ENCODE measurements around the gene IL6ST.

Gene IL6ST

DNA sequence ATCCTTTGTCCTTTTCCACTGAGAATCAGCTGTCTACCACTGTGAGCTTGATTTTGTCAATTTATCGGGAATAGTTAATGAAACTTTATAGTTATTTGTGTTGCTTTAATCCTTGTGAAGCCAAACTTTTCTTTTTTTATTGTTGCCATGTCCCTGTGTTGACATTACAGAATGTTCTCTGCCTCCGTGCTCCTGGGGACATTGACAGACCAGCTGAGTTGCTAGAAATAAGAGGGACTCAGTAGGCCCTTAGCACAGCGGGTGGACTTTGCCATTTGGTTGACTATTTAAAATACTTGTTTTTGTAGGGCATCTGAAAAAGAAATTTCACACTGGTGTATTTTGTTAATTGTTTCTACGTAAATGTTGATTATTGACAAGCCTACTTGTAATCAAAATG is 73.1 kb downstream of the IL6ST start:
- DNase-seq (ENCODE audit: low read depth in 1 of 2, low spot score in 1 of 2), result no peak

DNA sequence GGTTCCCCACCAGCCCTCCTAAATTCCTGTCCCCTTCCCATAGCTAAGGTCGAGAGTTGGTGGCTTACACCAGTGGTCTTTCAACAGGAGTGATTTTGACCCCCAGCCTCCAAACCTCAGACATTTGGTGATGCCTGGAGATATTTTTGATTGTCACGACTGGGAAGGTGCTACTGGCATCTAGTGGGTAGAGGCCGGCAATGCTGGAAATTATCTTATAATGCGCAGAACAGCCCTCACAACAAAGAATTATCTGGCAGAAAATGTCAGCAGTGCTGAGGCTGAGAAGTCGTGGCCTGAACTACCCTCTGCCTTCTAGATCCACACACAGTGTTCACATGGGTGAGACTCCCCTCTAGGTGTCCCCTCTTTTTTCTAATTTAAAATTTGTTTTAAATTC is 74.0 kb downstream of the IL6ST start:
- no peak for DNase-seq (ENCODE audit: low read depth in 1 of 2, low spot score in 1 of 2)

DNA sequence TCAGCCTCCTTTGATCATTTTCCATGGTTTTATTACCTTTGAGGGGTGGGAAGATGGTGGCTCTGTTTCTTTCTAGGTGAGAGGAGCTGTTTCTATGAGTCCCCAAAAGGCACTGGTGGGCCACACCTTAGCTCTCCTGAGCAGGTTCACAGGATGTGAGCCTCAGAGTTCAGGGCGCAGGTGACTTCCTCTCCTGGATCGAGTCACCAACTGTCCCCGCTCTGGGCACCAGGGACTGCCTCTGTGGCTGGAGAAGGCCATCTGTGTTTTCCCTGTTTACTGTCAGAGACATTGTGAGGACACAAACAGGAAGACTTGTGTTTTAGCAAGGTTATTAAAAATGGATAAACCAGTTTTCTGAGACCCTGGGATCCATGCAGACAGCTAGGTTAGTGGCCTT is 75.1 kb downstream of the IL6ST start:
- DNase-seq (ENCODE audit: low read depth in 1 of 2, low spot score in 1 of 2), result no peak

DNA sequence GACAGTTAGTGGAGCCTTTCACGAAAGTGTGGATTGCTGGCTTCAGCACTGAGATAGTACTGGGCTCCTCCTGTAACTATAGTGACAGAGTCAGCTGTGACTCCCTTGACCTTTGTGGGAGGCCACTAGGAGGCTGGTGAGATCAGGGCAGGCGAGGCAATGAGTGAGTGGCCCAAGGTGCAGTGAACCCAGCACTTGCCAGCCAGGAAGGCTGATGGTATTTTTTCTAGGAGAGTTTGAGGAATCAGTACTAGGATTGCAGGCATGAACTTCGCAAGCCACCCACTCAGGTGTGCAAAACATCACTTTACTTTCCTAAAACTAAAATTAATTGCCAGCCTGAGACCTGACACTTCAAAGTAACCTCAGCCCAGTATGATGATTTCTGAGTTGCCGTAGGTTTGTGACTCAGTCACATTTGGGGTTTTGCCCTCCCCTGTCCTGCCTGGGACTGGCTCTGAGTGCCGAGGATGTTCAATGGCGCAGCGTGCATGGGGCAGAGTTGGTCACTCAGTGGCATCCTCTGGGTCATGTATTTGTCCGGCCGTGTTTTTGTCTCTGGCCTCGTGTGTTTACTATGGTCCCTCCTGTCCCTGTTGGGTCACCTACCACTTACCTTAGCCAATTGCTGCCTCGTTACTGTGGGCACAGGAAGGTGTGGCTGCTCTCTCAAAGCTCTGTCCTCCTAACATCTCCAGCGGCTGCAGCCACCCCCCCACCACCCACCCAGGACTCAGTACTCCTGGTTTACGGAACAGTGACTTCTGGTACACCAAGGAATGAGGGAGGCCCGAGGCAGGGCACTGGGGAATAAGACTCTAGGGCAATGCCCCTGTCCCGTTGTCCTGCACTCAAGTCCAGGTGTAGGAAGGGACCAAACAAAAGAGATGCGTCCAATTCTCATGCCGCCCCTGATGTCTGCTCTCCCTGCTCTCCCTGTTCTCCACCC is 76.4 kb downstream of the IL6ST start:
- DNase-seq (ENCODE audit: low read depth in 1 of 2, low spot score in 1 of 2), result no peak

DNA sequence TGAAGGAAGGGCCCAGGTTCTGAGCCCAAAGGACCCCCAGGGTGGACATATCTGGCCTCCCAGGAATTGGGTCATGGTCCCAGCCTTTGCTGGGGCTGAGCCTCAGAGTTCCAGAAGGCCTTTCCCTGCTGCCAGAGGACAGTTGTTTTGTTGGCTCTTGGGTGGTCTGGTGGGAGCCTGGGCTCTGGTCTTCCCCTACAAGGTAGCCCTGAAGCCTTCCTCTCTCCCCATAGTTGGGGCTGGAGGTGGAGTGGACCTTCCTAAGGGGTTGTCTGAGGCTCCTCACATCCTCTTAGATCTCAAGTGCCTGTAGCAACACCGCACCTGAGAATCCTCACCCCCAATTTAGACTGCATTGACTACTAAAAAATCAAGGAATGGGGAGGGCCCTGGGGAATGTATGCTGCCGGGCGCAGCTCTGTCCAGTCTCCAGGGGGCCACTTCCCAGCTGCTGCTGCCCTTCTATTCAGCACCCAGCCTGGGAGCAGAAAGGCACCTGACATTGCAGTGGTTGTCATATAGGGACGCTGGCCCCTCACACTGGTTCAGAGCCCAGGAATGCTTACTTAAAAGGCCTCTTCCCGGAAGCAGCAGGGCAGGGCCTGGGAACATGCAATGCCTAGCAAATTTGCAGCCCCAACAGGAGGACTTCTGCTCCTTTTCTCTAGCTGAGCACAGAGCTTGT is 77.2 kb downstream of the IL6ST start:
- no peak for DNase-seq (ENCODE audit: low read depth in 1 of 2, low spot score in 1 of 2)

DNA sequence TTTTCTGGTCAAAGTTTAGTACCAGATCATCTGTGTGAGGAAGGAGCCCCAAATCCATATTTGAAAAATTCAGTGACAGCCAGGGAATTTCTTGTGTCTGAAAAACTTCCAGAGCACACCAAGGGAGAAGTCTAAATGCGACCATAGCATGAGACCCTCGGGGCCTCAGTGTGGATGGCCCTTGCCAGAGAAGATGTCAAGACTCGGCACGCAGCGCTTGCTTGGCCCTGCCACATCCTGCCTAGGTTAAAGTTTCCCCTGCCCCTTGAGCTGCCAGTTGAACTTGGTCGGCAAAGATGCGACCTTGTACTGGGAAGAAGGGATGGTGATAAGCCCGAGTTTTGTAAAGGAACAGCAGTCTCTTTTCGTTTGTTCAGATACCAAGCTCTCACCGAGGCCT is 77.8 kb downstream of the IL6ST start:
- no peak for DNase-seq (ENCODE audit: low read depth in 1 of 2, low spot score in 1 of 2)

DNA sequence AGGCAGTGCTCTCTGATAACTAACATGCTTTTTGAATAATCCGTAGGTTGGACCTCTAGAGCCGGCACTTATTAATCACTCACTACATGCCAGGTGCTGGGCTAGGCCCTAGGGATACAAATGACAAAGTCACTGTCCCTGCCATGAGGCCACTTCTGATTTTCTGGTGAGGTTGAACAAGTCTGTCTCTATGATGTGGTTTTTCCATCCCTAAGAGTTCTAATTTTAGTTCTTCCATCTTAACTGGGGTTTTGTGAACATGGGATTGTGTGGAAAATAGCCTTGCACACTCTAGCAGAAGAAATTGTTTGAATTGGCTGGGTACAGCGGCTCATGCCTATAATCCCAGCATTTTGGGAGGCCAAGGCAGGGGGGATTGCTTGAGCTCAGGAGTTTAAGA is 79.0 kb downstream of the IL6ST start:
- no peak for DNase-seq (ENCODE audit: low read depth in 1 of 2, low spot score in 1 of 2)

DNA sequence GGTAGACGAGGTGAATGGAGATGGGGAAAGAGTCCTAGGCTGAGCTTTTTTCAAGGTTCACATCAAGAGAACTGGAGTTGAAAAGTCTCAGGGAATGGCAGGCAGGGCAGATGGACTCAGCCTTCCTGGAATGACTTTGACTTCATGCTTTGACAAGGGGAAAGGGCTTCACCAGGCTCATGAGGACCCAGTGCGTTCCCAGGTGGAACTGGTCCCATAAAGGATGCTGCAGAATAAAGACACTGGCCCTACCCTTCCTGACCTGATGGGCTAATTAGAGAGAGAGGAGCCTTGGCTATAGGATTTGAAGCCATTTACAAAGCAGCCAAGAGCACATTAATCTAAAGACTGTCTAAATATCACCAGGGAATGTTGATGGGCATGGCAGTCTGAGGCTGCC is 79.8 kb downstream of the IL6ST start:
- DNase-seq (ENCODE audit: low read depth in 1 of 2, low spot score in 1 of 2), result no peak

DNA sequence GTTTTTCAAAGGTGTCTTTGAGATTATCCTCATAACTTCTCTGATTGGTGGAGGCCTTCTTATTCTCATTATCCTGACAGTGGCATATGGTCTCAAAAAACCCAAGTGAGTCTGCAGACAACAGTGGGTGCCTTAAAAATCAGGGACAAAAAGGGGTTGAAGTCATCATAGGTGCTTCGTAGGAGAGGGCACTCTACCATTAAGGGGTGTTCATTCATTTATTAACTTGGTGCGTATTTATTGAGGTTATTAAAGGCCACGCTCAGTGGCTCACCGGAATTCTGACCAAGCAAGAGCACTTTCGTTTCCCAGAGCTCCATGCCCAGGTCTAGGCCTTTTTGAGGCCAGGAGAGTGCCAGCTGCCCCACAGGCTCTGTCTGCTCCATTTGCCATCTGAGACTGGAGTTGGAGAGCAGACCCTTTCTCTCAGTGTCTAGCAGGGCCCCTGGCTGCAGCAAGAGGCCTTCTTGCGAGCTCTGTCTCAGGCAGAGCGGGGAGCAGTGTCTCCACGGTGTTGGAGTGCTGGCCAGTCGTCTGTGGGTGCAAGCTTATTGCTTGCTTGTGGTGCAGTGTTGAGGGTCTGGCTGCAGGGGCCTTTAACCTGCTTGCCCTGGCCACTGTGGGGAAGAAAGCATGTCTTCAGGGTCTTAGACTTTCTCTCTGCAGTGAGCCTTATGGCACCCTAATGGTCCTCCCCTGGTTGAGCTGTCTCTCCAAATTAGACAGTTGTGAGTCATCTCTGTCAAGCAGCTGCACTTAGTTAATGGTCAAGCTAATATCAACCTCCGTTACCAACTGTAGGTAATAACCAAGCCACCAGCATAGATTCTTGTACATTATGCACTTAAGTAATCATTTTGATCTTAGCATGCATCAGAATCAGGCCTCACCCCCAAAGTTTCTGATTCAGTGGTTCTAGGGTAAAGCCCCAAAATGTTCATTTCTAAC is 81.0 kb downstream of the IL6ST start:
- no peak for DNase-seq (ENCODE audit: low read depth in 1 of 2, low spot score in 1 of 2)

DNA sequence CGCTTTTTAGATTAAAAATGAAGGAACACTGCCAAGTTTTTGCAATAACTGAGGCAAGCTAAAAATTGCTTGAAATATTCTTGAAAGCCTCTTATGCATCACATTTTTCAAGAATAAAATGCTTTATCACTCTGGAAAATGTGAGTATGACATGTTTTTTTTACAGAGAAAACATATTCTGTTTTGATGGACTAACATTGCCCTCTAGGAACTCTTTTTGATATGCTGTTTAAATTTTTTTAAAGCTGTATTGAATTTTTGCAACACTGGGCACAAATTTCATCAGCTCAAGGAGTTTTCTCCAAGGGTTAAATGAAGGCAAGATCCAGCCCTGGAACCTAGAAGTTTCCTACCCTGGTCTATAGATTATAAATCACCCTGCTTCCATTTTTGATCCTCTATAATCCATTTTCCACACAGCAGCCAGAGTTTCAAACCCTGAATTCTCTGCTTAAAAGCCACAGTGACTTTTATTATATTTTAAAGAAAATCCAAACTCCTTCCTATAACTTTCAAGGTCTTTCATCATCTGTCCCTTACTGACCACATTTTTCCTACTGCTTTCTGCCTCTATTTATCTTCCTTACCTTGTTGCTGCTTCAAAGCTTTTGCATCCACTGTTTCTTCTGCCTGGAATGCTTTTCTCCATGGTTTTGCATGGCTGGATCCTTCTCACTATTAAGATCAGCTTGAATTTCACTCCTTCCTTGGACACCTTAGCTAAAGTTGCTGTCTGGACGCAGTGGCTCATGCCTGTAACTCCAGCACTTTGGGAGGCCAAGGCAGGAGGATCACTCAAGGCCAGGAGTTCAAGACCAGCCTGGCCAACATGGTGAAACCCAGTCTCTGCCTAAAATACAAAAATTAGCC is 82.7 kb downstream of the IL6ST start:
- no peak for DNase-seq (ENCODE audit: low read depth in 1 of 2, low spot score in 1 of 2)

DNA sequence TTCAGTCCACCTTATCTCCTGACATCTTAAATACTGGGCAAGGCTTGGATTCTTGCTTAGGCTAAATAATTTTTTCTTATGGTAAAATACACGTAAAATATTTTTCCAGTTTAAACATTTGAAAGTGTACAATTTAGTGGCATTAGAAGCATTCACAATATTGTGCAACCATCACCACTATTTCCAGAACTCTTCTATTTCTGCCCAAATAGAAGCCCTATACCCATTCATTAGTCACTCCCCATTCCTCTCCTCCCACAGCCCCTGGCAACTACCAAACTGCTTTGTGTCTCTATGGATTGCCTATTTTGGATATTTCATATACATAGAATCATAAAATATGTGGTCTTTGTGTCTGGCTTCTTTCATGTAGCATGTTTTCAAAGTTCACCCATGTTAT is 86.0 kb downstream of the IL6ST start:
- DNase-seq (ENCODE audit: low read depth in 1 of 2, low spot score in 1 of 2), result no peak

DNA sequence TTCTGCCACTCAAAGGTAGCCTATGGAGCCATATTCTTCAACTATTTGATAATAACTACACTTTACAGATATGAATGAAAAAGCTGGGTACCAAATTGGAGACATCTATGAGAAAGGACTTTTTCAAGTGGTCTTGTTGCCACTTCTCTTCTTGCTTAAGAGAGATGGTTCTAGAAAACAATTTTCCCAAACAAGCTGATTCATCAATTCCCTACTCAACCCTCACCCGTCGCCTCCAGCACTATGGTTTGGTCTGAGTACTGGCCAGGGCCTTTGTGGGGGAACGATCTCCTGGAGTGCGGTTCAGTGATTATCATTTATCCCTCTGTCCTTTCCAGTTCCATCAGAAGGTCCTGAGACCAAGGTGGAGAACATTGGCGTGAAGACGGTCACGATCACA is 86.8 kb downstream of the IL6ST start:
- no peak for DNase-seq (ENCODE audit: low read depth in 1 of 2, low spot score in 1 of 2)

DNA sequence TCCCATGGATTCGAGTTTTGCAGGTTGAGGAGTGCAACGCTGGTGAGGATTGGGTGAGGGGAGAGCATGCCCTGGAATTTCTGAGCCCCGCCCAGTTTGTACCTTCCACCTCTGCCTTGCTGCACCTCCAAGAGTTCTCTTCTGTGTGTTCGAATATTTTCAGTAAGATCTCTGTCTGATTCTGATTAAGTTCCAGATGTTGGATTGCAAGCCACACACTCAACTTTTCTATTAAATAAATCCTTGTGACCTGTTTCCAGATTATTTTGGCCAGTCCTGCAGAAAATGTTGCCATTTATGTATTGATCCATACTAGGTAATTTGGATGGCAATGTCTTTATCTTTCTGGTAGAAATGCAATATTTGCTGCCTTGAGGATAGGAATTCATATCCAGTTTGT is 89.5 kb downstream of the IL6ST start:
- DNase-seq (ENCODE audit: low read depth in 1 of 2, low spot score in 1 of 2), result no peak

DNA sequence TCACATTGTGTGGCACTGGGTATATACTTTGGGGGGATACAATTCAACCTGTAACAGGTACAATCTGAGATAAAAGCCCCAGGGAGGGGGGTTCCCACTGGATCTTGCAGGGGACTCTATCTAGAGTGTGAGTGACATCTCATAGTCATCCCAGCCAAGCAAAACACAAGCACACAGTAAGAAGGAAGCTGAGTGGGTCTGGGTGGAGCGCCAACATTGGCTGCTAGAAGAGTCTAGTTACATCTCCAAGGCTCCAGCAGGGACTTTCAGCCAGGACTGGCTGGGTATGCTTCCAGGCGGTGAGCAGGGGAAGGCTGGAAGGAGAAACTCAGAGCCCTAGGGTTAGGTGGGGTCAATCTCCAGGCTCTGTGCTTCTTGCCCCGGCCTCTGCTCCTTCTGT is 90.6 kb downstream of the IL6ST start:
- no peak for DNase-seq (ENCODE audit: low read depth in 1 of 2, low spot score in 1 of 2)

DNA sequence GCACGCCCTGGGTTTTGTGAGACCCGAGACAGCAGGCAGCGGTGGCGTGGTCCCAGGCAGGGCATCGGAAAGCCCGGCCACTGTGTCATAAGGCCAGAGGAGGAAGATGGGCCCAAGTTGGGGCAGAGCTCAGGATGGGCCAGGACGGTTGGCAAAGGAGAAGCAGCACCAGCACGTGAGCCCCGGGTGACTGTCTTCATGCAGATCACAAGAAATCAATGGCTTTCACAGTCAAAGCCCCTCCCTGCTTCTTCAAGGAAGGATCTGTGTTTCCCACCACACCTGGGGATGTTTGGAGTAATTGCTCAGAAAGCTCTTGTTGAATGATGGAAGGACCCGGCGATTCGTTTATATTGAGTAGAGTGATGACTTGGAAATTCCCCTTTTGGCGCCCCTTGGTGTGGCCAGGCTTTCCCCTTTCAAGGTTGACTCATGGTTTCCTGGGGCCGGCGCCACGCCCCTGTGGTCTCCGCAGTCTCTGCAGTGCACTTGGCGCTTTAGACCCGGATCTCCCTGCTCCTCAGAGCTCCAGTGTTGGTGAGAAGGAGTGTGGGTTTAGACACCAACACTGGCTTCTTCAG is 91.6 kb downstream of the IL6ST start:
- DNase-seq (ENCODE audit: low read depth in 1 of 2, low spot score in 1 of 2), result peak; percentile 20 to 31

DNA sequence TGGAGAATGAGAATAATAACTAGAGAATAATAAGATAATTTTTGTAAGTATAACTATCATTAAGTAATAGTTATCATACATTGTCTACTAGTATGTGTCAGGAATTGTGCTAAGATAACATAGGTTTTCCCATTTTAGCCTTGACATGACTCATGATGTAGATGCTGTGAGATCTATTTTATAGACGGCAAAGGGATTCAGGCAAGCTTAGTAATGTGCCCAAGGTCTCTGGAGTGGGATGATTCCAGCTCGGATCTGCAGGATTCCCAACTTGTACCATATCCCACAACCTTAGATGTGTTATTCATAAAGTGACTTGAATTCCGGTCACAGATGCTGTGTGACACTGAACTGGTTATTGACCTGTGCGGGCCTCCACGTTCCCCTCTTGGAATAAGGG is 92.1 kb downstream of the IL6ST start:
- no peak for DNase-seq (ENCODE audit: low read depth in 1 of 2, low spot score in 1 of 2)

DNA sequence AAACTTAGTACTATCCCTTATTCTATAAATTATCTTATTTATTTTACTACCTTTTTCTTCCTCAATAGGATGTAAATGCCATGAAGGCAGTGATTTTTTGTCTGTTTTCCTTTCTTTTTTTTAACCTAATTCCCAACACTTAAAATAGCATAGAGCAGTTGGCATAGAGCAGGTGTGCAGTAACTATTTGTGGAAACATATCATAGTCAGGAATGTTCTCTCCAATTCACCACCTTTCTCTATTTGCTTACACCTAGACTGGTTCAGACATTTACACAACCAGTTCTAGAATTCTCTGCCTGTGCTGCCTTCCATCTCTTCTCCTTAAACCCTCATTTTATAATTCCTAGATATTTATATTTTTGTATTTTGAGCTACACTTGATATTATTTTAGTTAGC is 94.0 kb downstream of the IL6ST start:
- no peak for DNase-seq (ENCODE audit: low read depth in 1 of 2, low spot score in 1 of 2)

DNA sequence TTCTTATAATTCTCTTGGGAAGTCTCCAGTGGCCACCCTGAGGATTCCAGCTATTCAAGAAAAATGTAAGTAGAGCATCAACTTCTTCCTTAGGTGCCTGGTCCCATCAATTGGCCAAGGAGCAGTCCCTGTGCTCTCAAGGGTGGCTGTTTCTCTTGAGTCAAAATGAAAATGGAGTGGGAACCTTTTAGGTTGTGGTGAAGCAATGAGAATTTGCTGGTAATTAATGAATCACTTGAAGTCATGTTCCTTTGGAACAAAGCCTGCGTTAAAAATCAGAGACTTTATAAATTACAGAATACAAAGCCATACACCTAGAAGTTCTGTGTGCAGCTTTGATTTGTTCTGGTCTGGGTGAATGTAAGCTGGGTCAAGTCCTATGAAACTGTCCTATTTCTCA is 94.7 kb downstream of the IL6ST start:
- DNase-seq (ENCODE audit: low read depth in 1 of 2, low spot score in 1 of 2), result no peak

DNA sequence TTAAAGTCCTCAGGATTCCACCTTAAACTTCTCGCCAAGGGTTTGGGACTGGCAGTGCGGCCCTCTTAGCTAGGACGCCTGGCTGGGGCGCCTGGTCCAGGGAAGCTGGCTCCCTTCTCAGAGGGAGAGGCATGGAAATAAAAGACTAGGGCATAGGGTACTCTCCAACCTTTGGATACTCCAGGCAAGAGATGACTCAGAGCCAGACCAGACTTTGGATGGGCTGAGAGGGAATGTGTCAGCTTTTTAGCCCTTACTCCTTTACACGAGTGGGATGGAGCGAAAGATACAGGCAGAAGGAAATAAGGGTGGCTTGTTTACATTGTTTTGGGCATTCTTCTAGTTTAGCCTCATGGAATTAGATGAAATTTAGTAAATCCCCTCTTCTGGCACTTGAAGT is 95.4 kb downstream of the IL6ST start:
- DNase-seq (ENCODE audit: low read depth in 1 of 2, low spot score in 1 of 2), result no peak

DNA sequence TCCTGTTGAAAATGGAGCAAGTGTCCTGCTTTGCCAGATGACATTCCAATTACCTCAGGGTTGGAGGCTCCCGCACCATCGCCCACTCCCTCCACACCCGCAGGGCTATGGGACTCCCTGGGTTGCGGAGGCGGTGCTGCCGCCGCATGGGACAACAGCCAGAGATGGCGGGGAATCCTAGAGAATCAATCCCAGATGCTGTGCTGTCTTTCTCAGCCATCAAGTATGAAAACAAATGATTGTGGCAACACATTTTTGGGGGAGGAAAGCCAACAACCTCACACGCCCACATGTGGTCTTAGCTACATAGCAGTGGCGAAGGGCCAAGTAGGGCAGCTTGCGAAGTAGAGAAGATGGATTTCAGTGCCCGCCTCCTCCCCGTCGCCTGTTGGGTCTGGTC is 96.9 kb downstream of the IL6ST start:
- no peak for DNase-seq (ENCODE audit: low read depth in 1 of 2, low spot score in 1 of 2)
